NCI-H345 (cell line): ENCODE results near the gene ACBD6.

Experiments used
- DNase-seq: peaks from one replicate; lab custom pipeline; 2025; lab: John Stamatoyannopoulos, UW

ACBD6 gene

DNA sequence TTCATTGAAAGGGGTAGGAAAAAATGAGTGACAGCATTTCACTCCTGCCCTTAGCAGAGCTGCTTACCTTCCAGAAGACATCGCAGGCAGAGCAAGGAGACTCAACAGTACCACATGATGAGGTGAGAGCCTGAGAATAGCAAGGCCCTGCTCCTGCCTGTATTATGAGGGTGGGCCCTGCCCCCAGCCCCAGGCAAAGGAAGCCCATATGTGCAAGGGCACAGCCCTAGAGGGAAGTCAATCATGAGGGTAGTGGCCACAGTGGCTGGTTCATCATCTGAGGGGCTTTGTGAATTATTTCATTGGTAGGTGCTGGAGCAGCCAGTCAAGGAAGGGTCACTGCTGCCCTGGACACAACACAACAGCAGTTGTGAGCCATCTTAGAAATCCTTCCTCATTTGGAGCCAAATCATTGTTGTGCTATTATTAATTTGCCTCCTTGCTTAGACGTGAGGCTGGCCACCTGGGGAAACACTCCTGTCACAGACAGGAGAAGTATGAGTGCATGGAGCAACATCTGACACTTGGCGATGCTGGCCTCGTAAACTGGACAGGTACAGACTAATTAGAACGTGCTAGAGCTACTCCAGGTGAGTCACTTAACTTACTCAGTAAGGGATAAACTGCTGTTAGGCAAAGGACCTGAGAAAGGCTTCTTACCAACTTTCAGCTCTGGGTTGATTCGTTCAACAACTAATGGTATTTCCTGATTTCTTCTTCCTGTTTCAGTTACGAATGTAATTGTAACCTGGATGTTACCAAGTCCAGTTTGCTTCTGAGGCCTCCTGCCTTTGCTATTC lies 22.7 kb upstream of the ACBD6 start:
- DNase-seq: no peak

DNA sequence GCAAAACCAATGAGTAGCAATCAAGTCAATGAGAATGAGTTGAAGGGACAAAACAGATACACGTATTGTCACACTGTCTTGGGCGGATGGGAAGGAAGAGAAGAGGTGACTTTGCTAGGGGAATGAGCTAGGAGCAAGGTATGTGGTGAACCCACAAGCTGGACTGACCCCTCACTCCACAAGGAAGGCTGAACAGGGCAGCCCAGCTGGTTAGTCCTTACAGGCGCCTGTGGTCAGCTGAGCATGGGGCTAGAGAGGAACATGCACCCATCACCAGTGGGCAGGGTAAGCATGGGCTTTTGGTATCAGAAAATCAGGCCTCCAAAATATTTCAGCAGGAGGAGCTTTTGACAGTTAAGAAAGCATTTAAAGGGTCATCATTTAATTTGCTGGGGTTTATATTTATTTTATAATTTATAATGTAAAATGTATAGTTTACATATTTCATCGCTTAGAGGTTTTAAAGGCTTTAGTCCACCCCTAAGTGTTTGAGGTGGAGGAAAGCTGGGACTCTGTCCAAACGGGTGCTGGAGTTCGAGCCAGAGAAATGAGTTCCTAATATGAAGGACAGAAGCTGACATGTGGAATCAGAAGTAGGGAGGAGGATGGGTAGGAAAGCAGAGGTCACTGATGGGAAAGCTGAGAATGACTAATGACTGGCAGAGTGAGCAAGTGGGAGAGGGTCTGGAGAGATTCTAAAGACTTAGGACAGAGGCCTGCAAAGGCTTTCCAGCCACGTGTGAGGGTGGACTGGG lies 22.0 kb upstream of the ACBD6 start:
- no peak for DNase-seq

DNA sequence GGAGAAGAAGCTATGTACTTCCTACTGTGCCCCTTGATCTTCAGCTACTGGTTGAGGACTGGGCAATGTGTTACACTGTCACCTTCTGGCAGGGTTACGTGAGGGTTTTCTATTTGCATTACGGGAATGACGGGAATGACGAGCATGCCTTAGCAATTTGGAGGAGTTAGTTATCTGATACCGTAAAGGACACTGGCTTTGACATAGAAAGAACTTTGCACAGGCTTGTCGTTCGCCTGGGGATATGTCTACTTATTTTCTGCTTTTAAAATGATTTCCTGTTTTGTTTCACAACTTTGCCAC lies 19.8 kb upstream of the ACBD6 start:
- no peak for DNase-seq

DNA sequence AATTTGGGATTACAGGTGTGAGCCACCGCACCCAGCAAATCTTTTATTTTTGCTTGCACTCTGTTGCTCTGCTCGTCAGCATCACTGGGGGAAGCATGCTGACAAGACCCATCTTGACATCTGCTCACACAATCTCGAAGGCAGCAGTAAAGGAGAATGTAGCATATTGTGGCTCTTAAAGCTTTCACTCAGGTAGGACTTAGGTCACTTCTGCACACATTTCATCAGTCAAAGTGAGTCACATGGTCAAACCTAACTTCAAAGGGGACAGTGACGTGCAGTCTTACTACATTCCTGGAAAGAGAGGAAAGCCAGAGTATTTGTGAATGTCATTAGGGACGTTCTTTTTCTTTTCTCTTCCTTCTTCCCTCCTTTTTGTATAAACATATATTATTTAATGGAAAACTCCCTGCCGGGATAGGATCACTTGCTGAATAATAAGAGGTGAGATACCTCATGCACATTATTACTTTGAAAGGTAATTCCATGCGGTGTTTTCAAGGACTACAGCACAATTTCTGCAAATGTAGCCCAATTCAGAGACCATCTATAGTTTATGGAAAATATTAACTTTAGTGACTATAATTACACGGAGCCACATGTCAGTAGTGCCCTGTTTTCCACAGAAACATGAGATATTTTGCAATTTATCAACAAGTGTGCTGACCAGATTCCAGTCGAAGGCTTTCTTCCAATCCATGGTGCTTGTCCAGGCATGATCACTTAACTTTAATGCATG lies 19.3 kb upstream of the ACBD6 start:
- no peak for DNase-seq

DNA sequence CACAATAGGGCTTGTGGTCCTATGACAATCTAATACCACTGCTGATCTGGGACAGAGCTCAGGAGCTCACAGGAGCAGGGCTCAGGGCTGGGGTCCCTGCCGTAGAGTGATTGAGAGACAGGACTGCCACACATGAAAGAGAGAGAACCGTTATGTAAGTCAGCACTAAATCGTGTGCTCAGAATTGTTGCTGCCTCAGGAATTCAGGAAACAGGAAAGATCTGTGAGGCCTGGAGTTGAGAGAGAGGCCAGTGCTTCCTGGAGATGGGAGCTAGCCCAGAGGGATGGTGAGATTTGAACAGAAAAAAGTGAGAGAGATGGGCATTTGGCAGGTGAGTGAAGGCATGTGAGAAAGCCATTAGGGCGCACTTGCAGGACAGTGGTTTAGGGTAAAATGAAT lies 17.5 kb upstream of the ACBD6 start:
- no peak for DNase-seq

DNA sequence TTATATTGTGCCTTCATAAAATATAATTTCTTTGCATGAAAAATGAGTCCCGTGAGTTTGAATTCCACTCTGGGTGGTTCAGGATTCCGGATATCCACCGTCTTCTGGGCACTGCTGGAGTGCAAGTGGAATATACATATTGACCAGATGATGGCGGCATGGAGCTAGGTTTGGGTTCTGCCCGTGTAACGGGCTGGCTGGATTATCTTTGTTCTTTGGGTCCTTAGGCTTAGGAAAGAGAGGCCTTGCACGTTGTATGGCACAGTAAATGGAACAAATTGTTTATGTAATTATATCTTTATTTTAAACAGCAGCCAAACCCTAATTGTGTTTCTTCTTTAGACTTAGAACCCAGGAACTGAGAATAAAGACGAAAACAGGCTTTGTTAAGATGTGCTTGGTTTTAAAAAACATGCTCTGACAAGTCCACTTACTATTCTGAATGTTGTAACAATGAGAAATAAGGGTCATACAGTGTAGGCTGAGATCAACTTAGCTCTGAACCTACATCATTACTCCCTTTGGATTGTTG lies 13.5 kb upstream of the ACBD6 start:
- peak; percentile 77 for DNase-seq

DNA sequence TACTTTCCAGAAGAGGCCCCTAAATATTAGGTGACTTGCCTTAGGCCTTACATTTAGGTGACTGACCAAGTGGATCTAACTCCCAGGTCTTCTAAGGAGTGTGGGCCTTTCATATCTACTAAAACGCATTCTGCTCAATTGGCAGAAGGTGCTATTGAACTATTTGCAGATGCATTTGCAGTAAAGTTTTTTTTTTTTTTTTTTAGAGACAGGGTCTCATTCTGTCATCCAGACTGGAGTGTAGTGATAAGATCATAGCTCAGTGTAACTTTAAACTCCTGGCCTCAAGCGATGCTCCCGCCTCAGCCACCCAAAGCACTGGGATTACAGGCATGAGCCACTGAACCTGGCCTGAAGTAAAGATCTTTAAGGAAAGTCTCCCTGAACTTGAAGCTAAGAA lies 13.0 kb upstream of the ACBD6 start:
- no peak for DNase-seq

DNA sequence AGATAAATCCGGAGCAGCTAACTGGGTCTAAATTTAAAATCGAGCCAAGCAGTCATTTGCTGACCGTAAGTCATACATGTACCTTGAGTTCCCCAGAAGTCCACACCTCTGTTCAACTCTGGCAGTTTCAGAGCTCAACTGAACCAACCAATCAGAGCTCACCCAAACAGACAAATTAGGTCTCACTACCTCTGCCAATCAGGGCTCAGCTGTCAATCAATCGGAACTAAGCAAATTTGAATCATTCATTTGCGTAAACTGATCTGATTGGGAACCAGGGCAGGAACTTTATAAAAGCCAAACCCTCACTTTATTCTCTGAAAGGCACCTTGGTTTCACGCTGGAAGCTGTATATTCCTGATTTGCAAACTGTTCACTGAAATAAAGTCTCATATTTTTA lies 11.2 kb upstream of the ACBD6 start:
- no peak for DNase-seq

DNA sequence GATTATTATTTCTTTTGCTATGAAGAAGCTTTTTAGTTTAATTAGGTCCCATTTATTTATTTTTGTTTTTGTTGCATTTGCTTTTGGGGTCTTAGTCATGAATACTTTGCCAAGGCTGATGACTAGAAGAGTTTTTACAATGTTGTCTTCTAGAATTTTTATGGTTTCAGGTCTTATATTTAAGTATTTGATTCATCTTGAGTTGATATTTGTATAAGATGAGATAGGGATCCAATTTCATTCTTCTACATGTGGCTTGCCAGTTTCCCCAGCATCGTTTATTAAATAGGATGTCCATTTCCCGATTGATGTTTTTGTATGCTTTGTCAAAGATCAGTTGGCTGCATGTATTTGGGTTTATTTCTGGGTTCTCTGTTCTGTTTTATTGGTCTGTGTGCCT lies 8.5 kb upstream of the ACBD6 start:
- no peak for DNase-seq

DNA sequence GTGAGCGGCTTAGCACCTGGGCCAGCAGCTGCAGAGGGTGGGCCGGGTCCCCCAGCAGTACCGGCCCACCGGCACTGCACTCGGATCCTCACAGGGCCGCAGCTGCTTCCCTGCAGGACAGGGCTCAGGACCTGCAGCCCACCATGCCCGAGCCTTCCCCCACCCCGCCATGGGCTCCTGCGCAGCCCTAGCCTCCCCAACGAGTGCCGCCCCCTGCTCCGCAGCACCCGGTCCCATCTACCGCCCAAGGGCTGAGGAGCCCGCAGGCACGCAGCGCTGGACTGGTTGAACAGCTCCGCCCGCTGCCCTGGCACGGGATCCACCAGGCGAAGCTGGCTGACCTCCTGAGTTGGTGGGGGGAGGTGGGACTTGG lies 6.3 kb upstream of the ACBD6 start:
- no peak for DNase-seq

DNA sequence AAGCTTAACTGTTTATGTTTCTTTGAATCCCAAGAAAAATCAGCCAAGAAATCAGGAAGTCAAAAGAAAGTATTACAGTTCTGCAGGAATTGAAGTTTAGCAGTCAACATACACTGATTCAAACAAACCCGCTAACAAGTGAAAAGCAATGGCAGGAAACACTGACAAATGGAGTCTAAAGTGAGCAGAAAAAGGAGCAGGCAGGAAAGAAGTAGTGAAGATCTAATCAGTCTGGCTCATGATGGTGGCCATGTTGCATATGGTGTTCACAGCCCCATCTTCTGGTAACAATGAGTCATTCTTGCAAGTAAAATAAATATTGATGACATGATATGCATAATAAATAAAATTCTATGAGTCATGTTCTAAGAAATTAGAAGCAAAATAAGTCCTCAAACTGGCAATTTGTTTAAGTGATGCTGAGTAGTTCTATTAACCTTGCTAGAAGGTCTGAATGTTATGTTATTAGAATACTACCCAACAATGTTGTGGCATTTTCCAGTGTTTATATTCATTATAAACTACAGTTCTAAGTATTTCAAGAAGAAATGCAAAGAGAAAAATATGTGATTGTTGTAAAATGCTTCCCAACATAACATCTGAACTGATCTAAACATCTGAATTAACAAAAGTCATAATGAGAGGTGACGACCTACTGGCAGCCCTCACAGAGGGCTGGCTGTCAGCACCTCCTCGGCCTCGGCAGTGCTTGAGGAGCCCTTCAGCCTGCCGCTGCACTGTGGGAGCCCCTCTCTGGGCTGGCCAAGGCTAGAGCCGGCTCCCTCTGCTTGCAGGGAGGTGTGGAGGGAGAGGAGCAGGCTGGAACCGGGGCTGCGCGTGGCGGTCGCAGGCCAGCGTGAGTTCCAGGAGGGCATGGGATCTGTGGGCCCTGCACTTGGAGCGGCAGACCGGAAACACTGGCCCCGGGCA lies 5.7 kb upstream of the ACBD6 start:
- DNase-seq: no peak

DNA sequence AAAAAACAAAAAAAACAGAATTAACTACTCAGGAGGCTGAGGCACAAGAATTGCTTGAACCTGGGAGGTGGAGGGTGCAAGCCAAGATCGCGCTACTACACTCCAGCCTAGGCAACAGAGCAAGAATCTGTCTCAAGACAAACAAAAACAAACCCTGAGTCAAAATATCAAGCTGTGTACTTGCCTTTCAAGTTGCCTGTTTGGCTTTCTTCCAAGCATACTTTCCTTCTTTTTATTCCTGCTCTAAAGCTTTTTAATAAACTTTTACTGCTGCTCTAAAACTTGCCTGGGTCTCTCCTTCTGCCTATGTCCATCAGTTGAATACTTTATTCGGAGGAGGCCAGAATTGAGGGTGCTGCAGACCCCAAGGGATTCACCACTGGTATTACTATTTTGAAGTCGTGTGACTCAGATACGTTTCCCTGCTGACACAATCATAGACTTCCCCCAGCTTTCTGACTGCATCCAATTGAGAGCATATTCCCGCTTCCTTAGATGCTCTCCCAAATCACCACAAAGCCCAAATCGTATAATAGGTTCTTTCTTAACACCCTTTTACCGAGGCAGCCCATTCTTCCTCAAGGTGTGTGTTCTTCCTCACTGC lies 3.5 kb upstream of the ACBD6 start:
- DNase-seq: no peak

DNA sequence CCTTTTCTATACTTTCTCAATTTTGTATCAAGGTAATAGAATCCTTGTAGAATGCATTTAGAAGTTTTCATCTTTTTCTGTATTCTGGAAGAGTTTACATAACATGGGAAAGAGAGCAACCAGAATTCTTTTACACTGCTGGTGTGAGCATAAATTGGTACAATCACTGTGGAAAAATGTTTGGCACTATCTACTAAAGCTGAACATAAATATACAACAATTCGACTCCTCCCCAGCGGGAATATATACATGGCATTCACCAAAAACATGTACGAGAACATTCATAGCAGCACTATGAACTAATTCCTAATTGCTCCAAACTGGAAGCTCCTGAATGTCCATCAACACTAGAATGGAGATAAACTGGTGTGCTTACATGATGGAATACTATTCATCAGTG lies 1.8 kb upstream of the ACBD6 start:
- no peak for DNase-seq

DNA sequence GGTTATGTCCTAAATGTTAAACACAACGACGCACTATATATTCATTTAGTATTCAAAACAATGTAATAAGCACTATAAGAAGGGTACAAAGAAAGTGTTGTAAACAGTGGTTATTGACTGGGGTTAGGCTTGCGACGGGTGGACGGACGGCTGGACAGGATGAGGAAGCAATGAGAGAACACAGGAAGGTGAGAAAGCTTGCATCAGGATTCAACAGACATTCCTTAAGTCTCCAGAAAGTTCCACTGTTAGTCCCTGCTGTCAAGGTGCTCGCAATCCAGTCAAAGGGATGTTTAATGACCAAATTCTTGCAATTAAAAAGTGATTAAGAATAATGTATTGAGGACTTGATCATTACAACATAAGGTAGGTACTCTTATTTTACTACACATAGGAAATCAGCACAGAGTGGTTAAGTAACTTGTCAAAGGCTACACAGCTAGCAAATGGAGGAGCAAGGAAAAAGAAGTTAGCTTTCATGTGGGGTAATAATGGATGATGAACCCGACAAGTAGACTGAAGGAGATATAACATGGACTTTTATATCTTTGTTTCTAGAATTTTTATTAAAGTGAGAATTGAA lies 994 bp upstream of the ACBD6 start:
- no peak for DNase-seq

DNA sequence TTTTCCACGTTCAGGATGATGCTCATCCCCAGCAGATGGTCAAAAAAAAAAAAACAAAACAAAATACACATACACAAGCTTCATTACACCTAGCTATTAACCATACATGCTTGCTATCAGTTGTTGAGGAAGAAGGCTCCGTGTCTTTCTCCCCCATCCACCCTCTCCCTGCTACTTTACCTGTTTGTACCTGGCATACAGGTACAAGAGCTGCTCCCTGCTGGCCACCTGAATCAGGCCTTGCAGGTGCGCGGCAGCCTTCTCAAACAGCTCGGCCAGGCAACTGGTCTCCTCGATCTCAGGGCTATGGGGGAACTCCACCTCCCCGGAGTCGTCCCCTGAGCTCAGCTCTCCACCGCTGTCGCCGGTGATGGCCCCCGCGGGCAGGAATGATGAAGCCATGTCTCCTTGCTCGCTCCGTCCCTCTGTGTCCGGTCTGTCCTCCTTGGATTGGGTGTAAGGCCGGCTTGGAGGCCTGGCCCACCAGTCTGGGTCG lies 464 bp downstream of the ACBD6 start:
- DNase-seq: peak; percentile 76

DNA sequence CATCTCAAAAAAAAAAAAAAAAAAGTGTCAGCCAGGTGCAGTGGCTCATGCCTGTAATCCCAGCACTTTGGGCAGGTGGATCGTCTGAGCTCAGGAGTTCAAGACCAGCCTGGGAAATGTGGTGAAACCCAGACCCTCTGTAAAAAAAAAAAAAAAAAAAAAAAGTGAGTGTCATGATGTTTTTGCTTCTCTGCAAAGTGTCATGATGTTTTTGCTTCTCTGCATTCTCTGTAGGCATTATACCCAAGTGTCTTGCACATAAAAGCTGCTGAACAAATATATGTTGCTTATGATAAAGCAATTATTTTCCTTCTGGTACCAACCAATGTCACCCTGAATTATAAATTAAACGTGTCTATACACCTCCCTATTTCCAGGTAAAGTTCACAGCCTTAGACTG lies 1.7 kb downstream of the ACBD6 start:
- DNase-seq: no peak

DNA sequence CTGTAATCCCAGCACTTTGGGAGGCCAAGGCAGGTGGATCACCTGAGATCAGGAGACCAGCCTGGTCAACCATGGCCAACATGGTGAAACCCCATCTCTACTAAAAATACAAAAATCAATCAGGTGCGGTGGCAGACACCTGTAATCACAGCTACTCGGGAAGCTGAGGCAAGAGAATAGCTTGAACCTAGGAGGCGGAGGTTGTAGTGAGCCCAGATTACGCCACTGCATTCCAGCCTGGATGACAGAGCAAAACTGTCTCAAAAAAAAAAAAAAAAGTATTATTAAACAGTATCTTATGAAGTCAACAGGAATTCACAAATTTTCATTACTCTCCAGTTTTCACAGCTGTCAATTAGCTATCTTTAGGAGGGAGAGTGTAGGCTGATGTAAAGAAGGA lies 3.8 kb downstream of the ACBD6 start:
- DNase-seq: no peak

DNA sequence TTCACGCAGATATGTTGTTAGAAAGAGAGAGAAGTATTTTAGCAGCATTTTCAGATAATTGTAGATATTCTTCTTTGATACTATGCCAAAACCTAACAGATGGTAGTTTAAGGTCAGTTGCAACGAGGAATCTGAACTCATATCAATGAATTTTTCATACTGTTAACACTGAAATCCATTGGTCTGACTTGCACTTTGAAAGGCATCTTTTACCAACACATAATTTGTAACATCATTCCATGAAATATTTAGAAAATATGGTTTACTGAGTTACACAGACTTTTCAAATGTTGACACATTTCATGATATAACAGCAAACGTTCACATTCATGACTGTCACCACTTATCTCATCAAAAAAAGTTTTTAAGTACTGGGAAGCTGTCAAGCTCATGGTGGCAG lies 4.6 kb downstream of the ACBD6 start:
- no peak for DNase-seq

DNA sequence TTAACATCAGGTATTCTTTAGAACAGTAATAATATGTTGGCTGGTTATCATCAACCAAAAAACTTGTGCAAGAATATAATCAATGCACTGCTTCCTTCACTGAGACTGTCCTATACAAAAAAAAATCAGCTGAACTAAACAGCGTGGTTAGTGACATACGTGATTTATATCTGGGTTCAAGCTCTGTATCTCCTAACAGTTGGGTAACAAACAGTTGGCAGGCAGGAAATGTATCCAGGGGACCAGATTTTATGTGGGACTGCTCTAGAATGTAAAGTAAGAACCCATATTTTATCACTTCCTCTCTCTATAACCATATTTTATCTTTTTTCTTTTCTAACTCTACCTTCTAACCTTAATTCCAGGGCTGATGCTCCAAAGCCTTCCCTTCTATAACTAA lies 8.0 kb downstream of the ACBD6 start:
- DNase-seq: no peak

DNA sequence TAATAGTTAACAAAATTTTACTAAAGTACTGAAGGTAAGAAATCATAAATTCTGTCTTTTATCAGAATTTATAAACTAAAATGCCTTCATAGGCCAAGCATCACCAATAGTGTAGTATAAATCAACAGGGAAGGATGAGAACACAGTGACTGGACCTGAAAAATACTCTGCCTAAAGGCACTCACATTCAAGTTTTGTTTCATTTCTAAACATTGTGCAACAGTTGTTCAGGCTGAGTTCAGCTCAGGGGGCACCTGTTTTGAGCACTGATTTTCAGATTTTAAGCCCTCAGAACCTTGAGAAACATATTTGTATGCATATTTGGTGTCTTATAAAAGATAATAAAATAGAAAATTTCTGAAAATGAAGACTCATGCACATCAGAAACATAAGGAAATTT lies 12.4 kb downstream of the ACBD6 start:
- DNase-seq: no peak

DNA sequence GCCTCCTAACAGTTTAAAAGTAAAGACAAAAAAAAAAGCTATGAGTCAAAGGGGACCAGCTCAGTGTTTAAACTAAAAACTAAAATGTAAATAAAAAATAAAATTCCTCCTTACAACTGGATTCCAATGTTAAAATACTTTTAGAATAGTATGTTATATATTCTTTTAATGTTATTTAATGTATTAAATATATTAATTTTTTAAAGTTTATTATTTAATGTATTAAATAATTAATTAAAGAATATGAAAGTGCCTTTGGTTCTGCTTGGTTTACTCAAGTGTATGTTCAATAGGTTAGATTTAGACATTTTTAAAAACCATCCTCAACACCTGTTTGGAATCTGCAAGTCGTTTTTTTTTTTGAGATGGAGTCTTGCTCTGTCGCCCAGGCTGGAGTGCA lies 13.1 kb downstream of the ACBD6 start:
- DNase-seq: no peak
